ENCODE measurements around the gene ZNF865.

ZNF865 gene

GRCh38 chr19:55594996-55595545, 10.4 kb upstream of the ZNF865 start:
- TF ChIP-seq CTCF (conservative IDR thresholded peaks at IDR 0.05; ENCODE audit: control insufficient read depth, insufficient read depth, low read depth, low read length), result no peak
- H3K4me3 ChIP-seq (ENCODE audit: control insufficient read depth, low read depth, low read length), result no peak overlapping the region
- no peak for DNase-seq (ENCODE audit: low read depth)

GRCh38 chr19:55596304-55596703, 9.1 kb upstream of the ZNF865 start:
- no peak overlapping the region for H3K4me3 ChIP-seq (ENCODE audit: control insufficient read depth, low read depth, low read length)
- DNase-seq (ENCODE audit: low read depth), result no peak
- no peak for TF ChIP-seq CTCF (conservative IDR thresholded peaks at IDR 0.05; ENCODE audit: control insufficient read depth, insufficient read depth, low read depth, low read length)

- no peak for DNase-seq (ENCODE audit: low read depth)
- H3K4me3 ChIP-seq (ENCODE audit: control insufficient read depth, low read depth, low read length), result no peak overlapping the region
- TF ChIP-seq CTCF (conservative IDR thresholded peaks at IDR 0.05; ENCODE audit: control insufficient read depth, insufficient read depth, low read depth, low read length), result no peak
Measured at GRCh38 chr19:55597501-55597921, 7.9 kb upstream of the ZNF865 start.

- H3K4me3 ChIP-seq (ENCODE audit: control insufficient read depth, low read depth, low read length), result no peak overlapping the region
- no peak for TF ChIP-seq CTCF (conservative IDR thresholded peaks at IDR 0.05; ENCODE audit: control insufficient read depth, insufficient read depth, low read depth, low read length)
- DNase-seq (ENCODE audit: low read depth), result peak; percentile 50
Measured at GRCh38 chr19:55598034-55598433, 7.4 kb upstream of the ZNF865 start.

GRCh38 chr19:55598719-55599467, 6.6 kb upstream of the ZNF865 start:
- no peak for TF ChIP-seq CTCF (conservative IDR thresholded peaks at IDR 0.05; ENCODE audit: control insufficient read depth, insufficient read depth, low read depth, low read length)
- peak overlapping the region; percentile 87 for H3K4me3 ChIP-seq (ENCODE audit: control insufficient read depth, low read depth, low read length)
- peak; percentile 97 for DNase-seq (ENCODE audit: low read depth)

GRCh38 chr19:55599468-55599841, 6.0 kb upstream of the ZNF865 start, which contains the start of gene FIZ1:
FIZ1 (minus strand) TSS chr19:55599517; CDS start chr19:55597865, 1,652 bp downstream.
- peak within 1 kb of the TSS; percentile 87 for H3K4me3 ChIP-seq (ENCODE audit: control insufficient read depth, low read depth, low read length)
- DNase-seq (ENCODE audit: low read depth), result peak; percentile 97
- TF ChIP-seq CTCF (conservative IDR thresholded peaks at IDR 0.05; ENCODE audit: control insufficient read depth, insufficient read depth, low read depth, low read length), result no peak

Measured in fibroblast of mammary gland (primary cell).